22Rv1 (cell line): ENCODE results near the gene GRM8.
"Not testable (repeated sequence)": the region's sequence is repeated elsewhere in the genome, so short reads cannot be mapped to it uniquely, and the experiment has no call there.

Experiments
- H3K27ac ChIP-seq: fragments of 450-650 bp; 2 replicates; pipeline ENCODE4 v1.5.1; 2017
- CTCF ChIP-seq: fragments of 450-650 bp; IDR thresholded peaks from 2 replicates; pipeline ENCODE4 v1.5.1; 2017; ENCODE audit warnings: mild to moderate bottlenecking
- ZFX ChIP-seq: fragments of 450-650 bp; IDR thresholded peaks from 2 replicates; pipeline ENCODE4 v1.6.1; 2017; ENCODE audit warnings: antibody characterized with exemption, borderline replicate concordance

The GRM8 gene

GRCh38 chr7:126948664-126949063 lies 304.1 kb downstream of the GRM8 start:
- TF ChIP-seq ZFX (no peak), CTCF (no peak)

GRCh38 chr7:126940723-126941307 lies 311.9 kb downstream of the GRM8 start:
- H3K27ac ChIP-seq = no peak overlapping the region
- no peak for TF ChIP-seq ZFX
- no peak for TF ChIP-seq CTCF

More at GRCh38 chr7:126948664-126949063, 304.1 kb downstream of the GRM8 start:
- no peak overlapping the region for H3K27ac ChIP-seq

GRCh38 chr7:126937171-126937570 lies 315.6 kb downstream of the GRM8 start:
- peak overlapping the region; percentile 71 for H3K27ac ChIP-seq
- TF ChIP-seq CTCF (no peak), ZFX (no peak)

- H3K27ac ChIP-seq = no peak overlapping the region
- TF ChIP-seq CTCF = no peak
- no peak for TF ChIP-seq ZFX
Observed at GRCh38 chr7:126931581-126931980, 321.2 kb downstream of the GRM8 start.

- TF ChIP-seq CTCF (no peak), ZFX (no peak)
Observed at GRCh38 chr7:126930166-126930565, 322.6 kb downstream of the GRM8 start.

GRCh38 chr7:126924477-126924876 lies 328.3 kb downstream of the GRM8 start:
- no peak overlapping the region for H3K27ac ChIP-seq
- TF ChIP-seq ZFX (no peak), CTCF (no peak)

More at GRCh38 chr7:126930166-126930565, 322.6 kb downstream of the GRM8 start:
- H3K27ac ChIP-seq = no peak overlapping the region

- not testable (repeated sequence) for H3K27ac ChIP-seq
Observed at GRCh38 chr7:126911627-126912026, 341.1 kb downstream of the GRM8 start.

GRCh38 chr7:126908564-126908963 lies 344.2 kb downstream of the GRM8 start:
- not testable (repeated sequence) for H3K27ac ChIP-seq

GRCh38 chr7:126907657-126908056 lies 345.1 kb downstream of the GRM8 start:
- not testable (repeated sequence) for H3K27ac ChIP-seq

- not testable (repeated sequence) for H3K27ac ChIP-seq
Observed at GRCh38 chr7:126905255-126905654, 347.5 kb downstream of the GRM8 start.

- H3K27ac ChIP-seq = not testable (repeated sequence)
Observed at GRCh38 chr7:126901041-126901765, 351.5 kb downstream of the GRM8 start.

GRCh38 chr7:126887980-126888379 lies 364.8 kb downstream of the GRM8 start:
- H3K27ac ChIP-seq = not testable (repeated sequence)

GRCh38 chr7:126887560-126887959 lies 365.2 kb downstream of the GRM8 start:
- not testable (repeated sequence) for H3K27ac ChIP-seq
